PC-9 (cell line): ENCODE results near the gene SELENOF.
"Not testable (repeated sequence)": the region's sequence is repeated elsewhere in the genome, so short reads cannot be mapped to it uniquely, and the experiment has no call there.

Source experiments
- CTCF ChIP-seq: fragments of 200-600 bp; sonication (generic); conservative IDR thresholded peaks from 2 replicates; pipeline ENCODE4 v1.6.1; 2017; ENCODE audit warnings: mixed run types, antibody characterized with exemption, mild to moderate bottlenecking, moderate library complexity
- EZH2 ChIP-seq: fragments of 200-600 bp; sonication (generic); IDR thresholded peaks from 2 replicates; pipeline ENCODE4 v1.8.0; 2017; ENCODE audit warnings: antibody characterized with exemption, low read depth

- TF ChIP-seq CTCF, EZH2: not testable (repeated sequence)
These were observed 14.5 kb downstream of the SELENOF start for GRCh38 chr1:86899401-86899800.
